GM12874 (cell line): Measurements from ENCODE around the gene MRPL33.

Source experiments
- CTCF ChIP-seq: IDR thresholded peaks from 2 replicates; pipeline ENCODE4 v1.5.1; 2011; ENCODE audit warnings: low read depth, mild to moderate bottlenecking, control low read depth, low read length, moderate library complexity; ENCODE audit not compliant: insufficient read depth

MRPL33 gene

GRCh38 chr2:27771548-27772335 is at the start of gene MRPL33:
TSS of gene MRPL33 (plus strand) at chr2:27771719. CDS start at chr2:27771778, 59 bp downstream.
- no peak for TF ChIP-seq CTCF

GRCh38 chr2:27721884-27722485 is 49.5 kb upstream of the MRPL33 start:
- no peak for TF ChIP-seq CTCF

- TF ChIP-seq CTCF: peak; percentile 81
These were observed 48.0 kb upstream of the MRPL33 start for GRCh38 chr2:27723372-27724144.

- no peak for TF ChIP-seq CTCF
These were observed 47.3 kb upstream of the MRPL33 start for GRCh38 chr2:27724191-27724590.

GRCh38 chr2:27724905-27725701 is 46.4 kb upstream of the MRPL33 start:
- TF ChIP-seq CTCF: no peak

- TF ChIP-seq CTCF: no peak
These were observed 44.3 kb upstream of the MRPL33 start for GRCh38 chr2:27727257-27727656.
